Body of pancreas (tissue), 4 donors: ENCODE measurements around the gene DND1. TPM values are rescaled to one million over a fixed set of nuclear protein-coding genes. Genes with fewer than 3 reads are reported as not detected.
"Not testable (repeated sequence)": the region's sequence is repeated elsewhere in the genome, so short reads cannot be mapped to it uniquely, and the experiment has no call there.

Experiments used
- ATAC-seq: fragments of 150-250 bp; one replicate; pipeline ENCODE4 v1.9.1; 2016
- DNase-seq, 4 donors: peaks; one replicate each; pipeline ENCODE4 v3.0.0-alpha.2; 2019
- H3K27ac ChIP-seq, 4 donors: fragments of 200-600 bp; sonication (generic); 1 replicate in 3 of 4; 2 replicates in 1 of 4; pipeline versions ENCODE4 v1.5.1 to v1.6.1; 2016 to 2019; ENCODE audit warnings: mild to moderate bottlenecking in 1 of 4, mixed read lengths in 1 of 4, moderate library complexity in 1 of 4
- H3K27me3 ChIP-seq, 2 donors: fragments of 200-600 bp; sonication (generic); one replicate each; pipeline ENCODE4 v1.6.0; 2016; ENCODE audit warnings: mild to moderate bottlenecking in 1 of 2
- H3K36me3 ChIP-seq, 2 donors: fragments of 200-600 bp; sonication (generic); replicated peaks in 1 of 2; 2 replicates each; pipeline ENCODE4 v1.5.1; 2016; ENCODE audit warnings: low read depth in 2 of 2; ENCODE audit not compliant: insufficient read depth in 1 of 2
- H3K4me1 ChIP-seq: fragments of 200-600 bp; sonication (generic); one replicate; pipeline ENCODE4 v1.6.0; 2016
- H3K4me3 ChIP-seq, 2 donors: fragments of 200-600 bp; sonication (generic); 1 replicate in 1 of 2; 2 replicates in 1 of 2; pipeline ENCODE4 v1.5.1; 2016 to 2019
- H3K9me3 ChIP-seq, 3 donors: fragments of 200-600 bp; sonication (generic); 1 replicate in 2 of 3; 2 replicates in 1 of 3; pipeline ENCODE4 v1.5.1; 2016
- POLR2A ChIP-seq, 3 donors: fragments of 450-650 bp; IDR thresholded peaks; one replicate each; pipeline ENCODE4 v1.6.1; 2016; ENCODE audit warnings: antibody characterized with exemption in 3 of 3, mild to moderate bottlenecking in 2 of 3
- WGBS, 2 donors: methylation state at CpG; one replicate each; pipeline ENCODE4 v1.1.5; 2017; 5-methylcytosine and 5-hydroxymethylcytosine counted together
- intact Hi-C: fragments of 100-400 bp; cut with DNase I; formaldehyde crosslinking; loops from one replicate; pipeline ENCODE4 v1.15.1; 2023
- total RNA-seq, 2 donors: library from RNA; depleted of rRNA; stranded (reverse); fragments of >200 nt; gene quantifications; one replicate each; pipeline ENCODE4 v1.1.0, GENCODE V29; 2016
- TF ChIP-seq, protein P1 (sequence below), 7 experiments: fragments of 450-650 bp in 4 of 7; fragments of 200-600 bp in 3 of 7; sonication (generic) in 3 of 7; IDR thresholded peaks; one replicate each; pipeline ENCODE4 v1.5.1; 2016 to 2019; ENCODE audit warnings: antibody characterized with exemption in 7 of 7

DND1 gene
- 1 to 10 TPM; 1.8 to 2.6 TPM for total RNA-seq

DNA sequence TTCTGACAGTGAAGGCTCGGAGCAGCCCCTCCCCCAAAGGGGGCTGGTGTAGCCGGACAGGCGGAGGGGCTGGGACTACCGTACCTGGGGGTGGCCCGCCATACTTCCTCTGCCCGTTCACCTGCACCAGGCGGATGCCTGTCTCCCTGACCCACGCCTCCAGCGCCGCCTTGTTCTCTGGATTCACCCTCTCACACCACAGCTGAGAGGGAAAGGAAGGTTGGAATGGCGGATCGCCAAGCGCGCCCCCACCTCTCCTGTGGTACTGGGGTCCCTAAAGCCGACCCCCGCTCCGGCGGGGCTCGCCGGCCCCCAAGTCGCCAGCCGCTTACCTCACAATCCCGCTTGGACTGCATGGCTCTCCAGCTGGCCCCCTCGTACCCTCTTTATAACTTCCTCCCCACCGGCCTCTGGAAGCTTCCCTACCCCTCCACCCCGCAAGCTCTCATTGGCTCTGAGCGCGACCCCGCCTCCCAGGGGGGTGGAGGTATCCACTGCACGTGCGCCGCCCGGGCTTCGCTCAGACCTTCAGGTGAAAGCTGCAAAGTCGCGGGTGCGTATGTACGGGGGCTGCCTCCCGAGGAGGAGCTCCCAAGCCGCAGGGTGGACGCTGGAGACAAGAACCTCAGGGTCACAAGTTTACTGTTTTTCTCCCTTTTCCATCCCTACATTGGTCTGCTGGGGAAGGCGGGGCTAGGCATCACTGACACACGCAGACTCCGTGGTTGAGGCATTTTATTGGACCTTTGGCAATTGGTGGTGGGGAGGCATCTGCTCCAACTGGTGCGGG is at the start of gene DND1:
DND1 (minus strand) TSS at position 390 of the 790 bp plus-strand sequence; CDS start at position 356, 34 bp downstream.
- TF ChIP-seq, protein P1, sequence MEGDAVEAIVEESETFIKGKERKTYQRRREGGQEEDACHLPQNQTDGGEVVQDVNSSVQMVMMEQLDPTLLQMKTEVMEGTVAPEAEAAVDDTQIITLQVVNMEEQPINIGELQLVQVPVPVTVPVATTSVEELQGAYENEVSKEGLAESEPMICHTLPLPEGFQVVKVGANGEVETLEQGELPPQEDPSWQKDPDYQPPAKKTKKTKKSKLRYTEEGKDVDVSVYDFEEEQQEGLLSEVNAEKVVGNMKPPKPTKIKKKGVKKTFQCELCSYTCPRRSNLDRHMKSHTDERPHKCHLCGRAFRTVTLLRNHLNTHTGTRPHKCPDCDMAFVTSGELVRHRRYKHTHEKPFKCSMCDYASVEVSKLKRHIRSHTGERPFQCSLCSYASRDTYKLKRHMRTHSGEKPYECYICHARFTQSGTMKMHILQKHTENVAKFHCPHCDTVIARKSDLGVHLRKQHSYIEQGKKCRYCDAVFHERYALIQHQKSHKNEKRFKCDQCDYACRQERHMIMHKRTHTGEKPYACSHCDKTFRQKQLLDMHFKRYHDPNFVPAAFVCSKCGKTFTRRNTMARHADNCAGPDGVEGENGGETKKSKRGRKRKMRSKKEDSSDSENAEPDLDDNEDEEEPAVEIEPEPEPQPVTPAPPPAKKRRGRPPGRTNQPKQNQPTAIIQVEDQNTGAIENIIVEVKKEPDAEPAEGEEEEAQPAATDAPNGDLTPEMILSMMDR (IDR thresholded peaks at IDR 0.05): no peak
- no peak for TF ChIP-seq POLR2A (IDR thresholded peaks at IDR 0.05)
- Histone ChIP-seq H3K9me3 (no peaks in the 10 kb centered on the region), H3K27ac (no peak within 1 kb of the TSS), H3K4me1 (no peaks in the 10 kb centered on the region), H3K36me3 (peaks cover 0 to 36% of the 10 kb centered on the region in 2 donors), H3K4me3 (no peak within 1 kb of the TSS), H3K27me3 (no peaks in the 10 kb centered on the region)
- intact Hi-C loops: no loop called here
- DNase-seq: no peak
- 91% methylated on average over 37 to 41 of the region's 45 CpGs for WGBS, 2 donors
- ATAC-seq: no peak

DNA sequence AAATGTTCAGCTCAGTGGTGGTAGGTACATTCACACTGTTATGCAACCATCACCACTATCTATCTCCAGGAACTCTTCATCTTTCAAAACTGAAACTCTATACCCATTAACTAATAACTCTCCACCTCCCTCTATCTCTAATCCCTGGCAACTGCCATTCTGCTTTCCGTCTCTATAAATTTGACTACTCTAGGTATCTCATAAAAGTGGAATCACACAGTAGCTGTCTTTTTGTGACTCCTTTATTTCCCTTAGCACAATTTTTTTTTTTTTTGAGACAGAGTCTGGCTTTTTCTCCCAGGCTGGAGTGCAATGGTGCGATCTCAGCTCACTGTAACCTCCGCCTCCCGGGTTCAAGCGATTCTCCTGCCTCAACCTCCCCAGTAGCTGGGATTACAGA is 48.0 kb upstream of the DND1 start:
- H3K27me3 ChIP-seq, H3K9me3 ChIP-seq, H3K4me3 ChIP-seq, H3K4me1 ChIP-seq, H3K27ac ChIP-seq, ATAC-seq, H3K36me3 ChIP-seq, DNase-seq: not testable (repeated sequence)
- intact Hi-C loops: loop anchor here (10.0 kb wide), 1 partner anchor 347 kb away; no protein-coding TSS in a partner anchor
- WGBS, 2 donors: 46 to 68% methylated on average over 5 of the region's 5 CpGs

DNA sequence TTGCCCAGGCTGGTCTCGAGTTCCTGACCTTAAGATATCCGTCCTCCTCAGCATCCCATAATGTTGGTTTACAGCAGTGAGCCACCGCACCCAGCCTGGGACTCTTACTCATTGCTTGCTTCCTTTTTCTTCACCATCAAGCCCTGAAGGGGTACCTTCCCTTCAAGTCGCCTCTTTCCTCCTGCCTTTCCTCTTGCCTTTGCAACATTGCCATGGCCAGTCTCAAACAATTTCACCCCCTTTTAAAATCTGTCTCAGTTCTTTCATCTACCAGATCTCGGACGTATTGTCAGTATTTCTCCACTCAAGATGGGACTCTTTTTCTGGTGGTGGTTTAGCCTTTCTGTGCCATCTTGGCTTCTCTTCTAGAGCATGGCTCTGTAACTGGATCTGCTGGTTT is 47.4 kb upstream of the DND1 start:
- H3K27ac ChIP-seq, DNase-seq, H3K27me3 ChIP-seq, H3K36me3 ChIP-seq, ATAC-seq, H3K9me3 ChIP-seq, H3K4me3 ChIP-seq, H3K4me1 ChIP-seq: not testable (repeated sequence)
- intact Hi-C loops: loop anchor here (10.0 kb wide), 1 partner anchor 346 kb away; no protein-coding TSS in a partner anchor
- WGBS, 2 donors: 43 to 54% methylated on average over 6 of the region's 6 CpGs

DNA sequence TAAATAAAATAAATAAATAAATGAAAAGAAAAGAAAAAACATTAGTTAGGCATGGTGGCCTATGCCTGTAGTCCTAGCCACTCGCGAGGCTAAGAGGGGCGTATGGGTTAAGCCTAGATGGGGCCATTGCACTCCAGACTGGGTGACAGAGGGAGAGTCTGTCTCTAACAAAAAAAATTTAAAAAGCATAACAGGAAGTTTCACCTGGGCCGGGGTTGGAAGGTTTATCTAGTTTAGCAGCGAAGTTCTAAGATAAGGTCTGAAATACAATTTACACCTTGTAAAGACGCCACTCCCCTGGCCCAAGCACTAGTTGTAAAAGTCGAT is 44.9 kb upstream of the DND1 start:
- TF ChIP-seq POLR2A (IDR thresholded peaks at IDR 0.05): no peak
- TF ChIP-seq, protein P1 (IDR thresholded peaks at IDR 0.05): no peak
- intact Hi-C loops: no loop called here
- H3K9me3 ChIP-seq: no peaks in the 10 kb centered on the region
- H3K36me3 ChIP-seq: no peaks in the 10 kb centered on the region
- no peak overlapping the region for H3K4me3 ChIP-seq
- DNase-seq (no peak), ATAC-seq (no peak)
- H3K4me1 ChIP-seq: no peaks in the 10 kb centered on the region
- WGBS, 2 donors: 38 to 51% methylated on average over 7 of the region's 7 CpGs
- no peaks in the 10 kb centered on the region for H3K27me3 ChIP-seq
- peak overlapping the region; percentile 2 to 68 (median 54) for H3K27ac ChIP-seq

DNA sequence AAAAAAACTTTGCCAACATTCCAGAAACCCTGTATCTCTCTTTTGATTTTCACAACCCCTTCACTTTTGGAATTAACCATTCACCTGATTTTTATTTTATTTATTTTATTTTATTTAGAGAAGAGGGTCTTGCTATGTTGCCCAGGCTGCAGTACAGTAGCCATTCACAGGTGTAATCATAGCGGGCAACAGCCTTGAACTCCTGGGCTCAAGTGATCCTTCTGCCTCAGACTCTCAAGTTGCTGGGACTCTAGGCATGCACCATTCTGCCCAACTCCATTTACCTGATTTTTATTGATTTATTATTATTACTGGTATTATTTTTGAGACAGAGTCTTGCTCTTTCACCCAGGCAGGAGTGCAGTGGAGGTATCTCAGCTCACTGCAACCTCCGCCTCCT is 42.9 kb upstream of the DND1 start:
- ATAC-seq, H3K9me3 ChIP-seq, H3K4me3 ChIP-seq, H3K27me3 ChIP-seq, H3K36me3 ChIP-seq, H3K27ac ChIP-seq, DNase-seq, intact Hi-C loops, H3K4me1 ChIP-seq: not testable (repeated sequence)
- 84 to 85% methylated on average over 2 of the region's 2 CpGs for WGBS, 2 donors

DNA sequence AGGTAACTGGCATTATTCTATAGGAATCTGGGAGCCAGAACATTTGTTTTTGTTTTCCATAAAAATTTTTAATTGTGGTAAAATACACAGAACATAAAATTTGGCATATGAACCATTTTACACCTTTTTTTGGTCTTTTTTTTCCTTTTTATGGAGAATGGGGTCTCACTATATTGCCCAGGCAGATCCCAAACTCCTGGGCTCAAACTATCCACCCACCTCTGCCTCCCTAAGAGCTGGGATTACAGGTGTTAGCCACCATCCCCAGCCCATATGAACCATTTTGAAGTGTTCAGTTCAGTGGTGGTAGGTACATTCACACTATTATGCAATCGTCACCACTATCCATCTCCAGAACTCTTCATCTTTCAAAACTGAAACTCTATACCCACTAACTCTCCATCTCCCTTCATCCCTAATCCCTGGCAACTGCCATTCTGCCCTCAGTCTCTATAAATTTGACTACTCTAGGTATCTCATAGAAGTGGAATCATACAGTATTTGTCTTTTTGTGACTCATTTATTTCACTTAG is 40.3 kb upstream of the DND1 start:
- ATAC-seq (no peak), DNase-seq (no peak)
- no peak overlapping the region for H3K4me3 ChIP-seq
- H3K9me3 ChIP-seq: no peaks in the 10 kb centered on the region
- intact Hi-C loops: no loop called here
- H3K27ac ChIP-seq: no peak overlapping the region
- 60 to 64% methylated on average over 1 of the region's 1 CpG for WGBS, 2 donors
- H3K4me1 ChIP-seq: no peaks in the 10 kb centered on the region
- H3K27me3 ChIP-seq: no peaks in the 10 kb centered on the region
- no peaks in the 10 kb centered on the region for H3K36me3 ChIP-seq
- TF ChIP-seq POLR2A (IDR thresholded peaks at IDR 0.05): no peak
- TF ChIP-seq, protein P1 (IDR thresholded peaks at IDR 0.05): no peak
